Jurkat, Clone E6-1 (cell line): ENCODE results near the gene SNCAIP.

ENCODE experiments used
- DNase-seq: peaks from one replicate; pipeline ENCODE4 v3.0.0-alpha.2; 2011; ENCODE audit warnings: low read depth, low spot score
- H3K4me3 ChIP-seq: 2 replicates; pipeline ENCODE4 v1.5.1; 2011; ENCODE audit warnings: mild to moderate bottlenecking, low read length, control low read depth, moderate library complexity

SNCAIP gene

GRCh38 chr5:122508623-122509022 lies 196.6 kb downstream of the SNCAIP start:
- no peak for DNase-seq
- H3K4me3 ChIP-seq: no peak overlapping the region
